SK-N-SH treated with all-trans-retinoic acid at 6 μM for 48 hours (cell line): Measurements from ENCODE around the gene EIF5.

Source experiments
- RARB ChIP-seq: fragments of 250-450 bp; sonication (Bioruptor Pico); IDR thresholded peaks from 2 replicates; pipeline ENCODE4 v1.8.0; 2021; ENCODE audit warnings: mild to moderate bottlenecking, moderate library complexity
- TOX ChIP-seq: fragments of 250-450 bp; sonication (Bioruptor Pico); IDR thresholded peaks from 2 replicates; pipeline ENCODE4 v1.8.0; 2021; ENCODE audit warnings: mild to moderate bottlenecking, moderate library complexity, borderline replicate concordance
- ZFP3 ChIP-seq: fragments of 250-450 bp; sonication (Bioruptor Pico); IDR thresholded peaks from 2 replicates; pipeline ENCODE4 v1.5.0; 2020; ENCODE audit warnings: mild to moderate bottlenecking, moderate library complexity
- ZFP30 ChIP-seq: fragments of 450-650 bp; formaldehyde crosslinking; IDR thresholded peaks from 2 replicates; pipeline ENCODE4 v1.5.0; 2022; ENCODE audit warnings: mild to moderate bottlenecking, moderate library complexity
- ZNF565 ChIP-seq: fragments of 450-650 bp; formaldehyde crosslinking; conservative IDR thresholded peaks from 2 replicates; pipeline ENCODE4 v1.5.0; 2020; ENCODE audit warnings: low read depth, mild to moderate bottlenecking, moderate library complexity
- TF ChIP-seq, protein P1 (sequence below): fragments of 250-450 bp; sonication (Bioruptor Pico); IDR thresholded peaks from 2 replicates; pipeline ENCODE4 v1.8.0; 2020; ENCODE audit warnings: mild to moderate bottlenecking, moderate library complexity, borderline replicate concordance
- TF ChIP-seq, protein P2 (sequence below): fragments of 250-450 bp; sonication (Bioruptor Pico); IDR thresholded peaks from 2 replicates; pipeline ENCODE4 v1.5.1; 2020; ENCODE audit warnings: low read depth, mild to moderate bottlenecking, moderate library complexity
- TF ChIP-seq, protein P3 (sequence below): fragments of 250-450 bp; sonication (Bioruptor Pico); IDR thresholded peaks from 2 replicates; pipeline ENCODE4 v1.5.1; 2021; ENCODE audit warnings: mild to moderate bottlenecking, moderate library complexity

DNA sequence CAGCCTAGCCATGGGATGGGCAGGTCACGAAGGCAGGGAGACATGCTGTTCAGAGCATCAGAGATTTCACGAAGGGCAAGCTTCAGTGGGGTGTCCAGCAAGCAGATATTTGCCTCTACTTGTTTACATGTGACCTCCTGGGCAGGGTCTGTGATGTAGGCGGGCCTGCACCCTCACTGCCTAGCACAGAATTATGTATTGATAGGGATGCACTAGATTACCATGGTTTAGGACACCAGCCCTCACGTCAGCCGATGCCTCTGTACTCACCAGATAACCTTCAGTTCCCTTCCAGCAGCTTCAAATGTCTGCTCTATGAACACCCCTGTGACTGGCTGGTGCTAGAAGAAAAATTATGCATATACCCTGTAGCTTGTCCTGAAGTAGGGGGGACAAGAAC is 5.1 kb upstream of the EIF5 start:
- TF ChIP-seq ZNF565 = no peak
- no peak for TF ChIP-seq RARB (CRISPR knock-in tag)
- TF ChIP-seq, protein P1, sequence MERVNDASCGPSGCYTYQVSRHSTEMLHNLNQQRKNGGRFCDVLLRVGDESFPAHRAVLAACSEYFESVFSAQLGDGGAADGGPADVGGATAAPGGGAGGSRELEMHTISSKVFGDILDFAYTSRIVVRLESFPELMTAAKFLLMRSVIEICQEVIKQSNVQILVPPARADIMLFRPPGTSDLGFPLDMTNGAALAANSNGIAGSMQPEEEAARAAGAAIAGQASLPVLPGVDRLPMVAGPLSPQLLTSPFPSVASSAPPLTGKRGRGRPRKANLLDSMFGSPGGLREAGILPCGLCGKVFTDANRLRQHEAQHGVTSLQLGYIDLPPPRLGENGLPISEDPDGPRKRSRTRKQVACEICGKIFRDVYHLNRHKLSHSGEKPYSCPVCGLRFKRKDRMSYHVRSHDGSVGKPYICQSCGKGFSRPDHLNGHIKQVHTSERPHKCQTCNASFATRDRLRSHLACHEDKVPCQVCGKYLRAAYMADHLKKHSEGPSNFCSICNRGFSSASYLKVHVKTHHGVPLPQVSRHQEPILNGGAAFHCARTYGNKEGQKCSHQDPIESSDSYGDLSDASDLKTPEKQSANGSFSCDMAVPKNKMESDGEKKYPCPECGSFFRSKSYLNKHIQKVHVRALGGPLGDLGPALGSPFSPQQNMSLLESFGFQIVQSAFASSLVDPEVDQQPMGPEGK (CRISPR knock-in tag) = no peak
- TF ChIP-seq ZFP3 = no peak
- TF ChIP-seq ZFP30 (CRISPR knock-in tag) = no peak
- TF ChIP-seq TOX (CRISPR knock-in tag) = no peak
- TF ChIP-seq, protein P2, sequence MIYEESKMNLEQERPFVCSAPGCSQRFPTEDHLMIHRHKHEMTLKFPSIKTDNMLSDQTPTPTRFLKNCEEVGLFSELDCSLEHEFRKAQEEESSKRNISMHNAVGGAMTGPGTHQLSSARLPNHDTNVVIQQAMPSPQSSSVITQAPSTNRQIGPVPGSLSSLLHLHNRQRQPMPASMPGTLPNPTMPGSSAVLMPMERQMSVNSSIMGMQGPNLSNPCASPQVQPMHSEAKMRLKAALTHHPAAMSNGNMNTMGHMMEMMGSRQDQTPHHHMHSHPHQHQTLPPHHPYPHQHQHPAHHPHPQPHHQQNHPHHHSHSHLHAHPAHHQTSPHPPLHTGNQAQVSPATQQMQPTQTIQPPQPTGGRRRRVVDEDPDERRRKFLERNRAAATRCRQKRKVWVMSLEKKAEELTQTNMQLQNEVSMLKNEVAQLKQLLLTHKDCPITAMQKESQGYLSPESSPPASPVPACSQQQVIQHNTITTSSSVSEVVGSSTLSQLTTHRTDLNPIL (CRISPR knock-in tag) = no peak
- TF ChIP-seq, protein P3, sequence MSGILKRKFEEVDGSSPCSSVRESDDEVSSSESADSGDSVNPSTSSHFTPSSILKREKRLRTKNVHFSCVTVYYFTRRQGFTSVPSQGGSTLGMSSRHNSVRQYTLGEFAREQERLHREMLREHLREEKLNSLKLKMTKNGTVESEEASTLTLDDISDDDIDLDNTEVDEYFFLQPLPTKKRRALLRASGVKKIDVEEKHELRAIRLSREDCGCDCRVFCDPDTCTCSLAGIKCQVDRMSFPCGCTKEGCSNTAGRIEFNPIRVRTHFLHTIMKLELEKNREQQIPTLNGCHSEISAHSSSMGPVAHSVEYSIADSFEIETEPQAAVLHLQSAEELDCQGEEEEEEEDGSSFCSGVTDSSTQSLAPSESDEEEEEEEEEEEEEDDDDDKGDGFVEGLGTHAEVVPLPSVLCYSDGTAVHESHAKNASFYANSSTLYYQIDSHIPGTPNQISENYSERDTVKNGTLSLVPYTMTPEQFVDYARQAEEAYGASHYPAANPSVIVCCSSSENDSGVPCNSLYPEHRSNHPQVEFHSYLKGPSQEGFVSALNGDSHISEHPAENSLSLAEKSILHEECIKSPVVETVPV = no peak
